Measurements from ENCODE around the gene MYL7.

Gene MYL7

DNA sequence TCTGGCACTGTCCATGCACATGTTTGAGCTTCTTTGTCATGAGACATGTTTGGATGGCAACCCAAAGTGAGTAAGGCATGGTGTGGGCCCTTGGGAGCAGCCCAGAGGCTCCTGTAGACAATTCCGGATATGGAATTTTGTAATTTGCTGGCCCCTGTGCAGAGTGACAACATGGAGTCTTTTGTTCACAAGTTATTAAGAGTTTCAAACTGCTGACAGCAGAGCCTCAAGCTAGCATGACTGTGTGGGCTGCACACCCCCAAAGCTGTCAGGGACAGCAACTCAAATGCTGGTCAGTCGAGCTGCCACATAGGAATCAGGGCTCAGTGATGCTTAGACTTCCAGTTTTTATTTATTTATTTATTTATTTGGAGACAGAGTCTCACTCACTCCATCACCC lies 7.0 kb upstream of the MYL7 start:
- Histone ChIP-seq H3K9ac (ENCODE audit: low read length) (no peak overlapping the region), H3K4me1 (ENCODE audit: control insufficient read depth, insufficient read depth, low read length) (peaks cover 10% of the 10 kb centered on the region), H3K9me3 (ENCODE audit: control insufficient read depth, low read length) (no peaks in the 10 kb centered on the region), H3K36me3 (ENCODE audit: control insufficient read depth, insufficient read depth, low read length, severe bottlenecking) (no peaks in the 10 kb centered on the region), H3K4me3 (ENCODE audit: low read length) (no peak overlapping the region), H3K27me3 (replicated peaks; ENCODE audit: control insufficient read depth, insufficient read depth, low read length) (peaks cover 18% of the 10 kb centered on the region)
- DNase-seq (ENCODE audit: low read depth), result no peak

DNA sequence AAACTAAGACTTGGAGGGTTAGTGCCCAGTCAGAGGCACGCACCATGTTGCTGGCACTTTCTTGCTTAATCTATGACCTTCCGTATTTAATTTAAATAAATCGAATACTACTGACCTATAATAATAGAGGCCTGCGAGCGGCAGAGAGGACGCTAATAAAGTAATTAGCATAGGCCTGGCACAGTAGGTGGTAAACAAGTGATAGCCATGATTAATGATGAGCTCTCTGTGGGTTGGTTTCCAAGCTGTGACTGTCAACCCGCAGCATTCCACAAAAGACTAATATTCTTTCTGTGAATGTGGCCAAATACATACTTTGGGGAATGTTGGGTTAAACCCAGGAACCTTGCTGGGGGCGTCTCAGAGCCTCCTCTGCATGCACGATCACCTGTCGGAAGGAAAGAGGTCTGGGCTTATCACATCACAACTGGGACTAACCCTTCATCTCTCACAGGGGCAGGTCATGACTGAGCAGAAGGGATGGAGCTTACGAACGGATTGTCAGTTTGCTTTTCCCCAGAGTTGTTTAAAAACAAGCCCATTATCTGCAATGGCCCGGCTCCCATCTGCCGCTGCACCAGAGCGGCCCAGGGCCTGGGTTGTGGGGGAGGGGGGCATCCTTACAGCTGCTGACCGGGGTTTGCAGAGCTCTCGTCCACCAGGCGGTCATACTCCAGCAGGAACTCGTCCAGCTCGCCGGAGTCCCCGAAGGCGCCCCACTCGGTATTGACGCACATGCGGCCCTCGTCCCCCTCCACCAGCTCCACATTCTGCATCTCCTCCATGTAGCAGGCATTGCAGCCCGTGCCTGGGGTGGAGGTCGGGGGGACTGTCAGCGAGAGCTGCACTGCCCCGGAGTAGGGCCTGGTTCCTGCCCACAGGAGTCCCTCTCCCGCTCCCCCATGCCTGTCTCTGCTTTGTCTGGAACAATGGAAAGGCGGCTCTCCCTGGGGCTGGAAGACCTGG lies 6.2 kb upstream of the MYL7 start:
- Histone ChIP-seq H3K27me3 (replicated peaks; ENCODE audit: control insufficient read depth, insufficient read depth, low read length) (peaks cover 18% of the 10 kb centered on the region), H3K36me3 (ENCODE audit: control insufficient read depth, insufficient read depth, low read length, severe bottlenecking) (no peaks in the 10 kb centered on the region), H3K4me3 (ENCODE audit: low read length) (no peak overlapping the region), H3K9me3 (ENCODE audit: control insufficient read depth, low read length) (no peaks in the 10 kb centered on the region), H3K4me1 (ENCODE audit: control insufficient read depth, insufficient read depth, low read length) (peaks cover 10% of the 10 kb centered on the region), H3K9ac (ENCODE audit: low read length) (no peak overlapping the region)
- DNase-seq (ENCODE audit: low read depth), result no peak

DNA sequence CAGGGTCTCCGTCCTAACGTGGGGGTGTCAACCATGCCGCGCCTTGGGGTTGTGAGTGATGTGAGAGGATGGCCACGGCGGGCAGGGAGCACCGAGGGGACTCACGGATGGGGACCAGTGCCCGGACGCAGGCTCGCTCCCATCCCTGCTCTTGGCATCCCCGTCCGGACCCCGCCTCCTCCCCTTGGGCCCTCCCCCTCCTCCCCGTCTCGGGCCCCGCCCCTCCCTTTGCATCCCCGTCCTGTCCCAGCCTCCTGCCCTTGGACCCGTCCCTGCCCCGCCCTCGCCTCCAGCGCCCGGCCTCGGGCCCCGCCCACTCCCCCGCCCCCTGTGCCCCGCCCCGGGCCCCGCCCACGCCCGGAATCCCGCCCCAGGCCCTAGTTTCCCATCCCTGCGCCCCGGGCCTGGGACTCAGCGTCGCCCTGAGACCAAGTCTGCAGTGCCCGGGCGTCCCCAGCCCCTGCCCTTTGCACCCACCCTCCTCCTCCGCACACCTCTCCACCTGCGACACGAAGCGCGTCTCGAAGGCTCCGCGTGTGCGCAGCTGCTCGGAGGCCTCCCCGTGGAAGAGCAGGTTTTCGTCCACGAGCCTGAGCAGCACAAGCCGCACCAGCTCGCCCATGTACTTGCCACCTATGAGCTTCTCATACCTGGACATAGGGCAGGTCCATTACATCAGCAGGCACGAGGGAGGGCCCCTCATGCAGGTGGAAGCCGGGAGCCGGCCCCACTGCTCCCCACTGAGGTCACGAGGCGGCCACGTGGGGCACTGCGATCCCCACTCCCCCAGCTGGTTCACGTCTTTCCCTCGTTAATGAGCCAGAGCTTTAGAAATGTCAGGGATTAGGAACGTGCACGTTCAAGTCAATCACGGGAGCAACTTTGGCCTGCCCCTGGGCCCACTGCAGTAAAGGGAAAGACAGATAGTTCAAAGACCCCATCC lies 5.1 kb upstream of the MYL7 start:
- Histone ChIP-seq H3K36me3 (ENCODE audit: control insufficient read depth, insufficient read depth, low read length, severe bottlenecking) (no peaks in the 10 kb centered on the region), H3K4me3 (ENCODE audit: low read length) (peak overlapping the region; percentile 52), H3K4me1 (ENCODE audit: control insufficient read depth, insufficient read depth, low read length) (peaks cover 10% of the 10 kb centered on the region), H3K9ac (ENCODE audit: low read length) (no peak overlapping the region), H3K9me3 (ENCODE audit: control insufficient read depth, low read length) (no peaks in the 10 kb centered on the region), H3K27me3 (replicated peaks; ENCODE audit: control insufficient read depth, insufficient read depth, low read length) (peaks cover 26% of the 10 kb centered on the region)
- peak; percentile 74 for DNase-seq (ENCODE audit: low read depth)

DNA sequence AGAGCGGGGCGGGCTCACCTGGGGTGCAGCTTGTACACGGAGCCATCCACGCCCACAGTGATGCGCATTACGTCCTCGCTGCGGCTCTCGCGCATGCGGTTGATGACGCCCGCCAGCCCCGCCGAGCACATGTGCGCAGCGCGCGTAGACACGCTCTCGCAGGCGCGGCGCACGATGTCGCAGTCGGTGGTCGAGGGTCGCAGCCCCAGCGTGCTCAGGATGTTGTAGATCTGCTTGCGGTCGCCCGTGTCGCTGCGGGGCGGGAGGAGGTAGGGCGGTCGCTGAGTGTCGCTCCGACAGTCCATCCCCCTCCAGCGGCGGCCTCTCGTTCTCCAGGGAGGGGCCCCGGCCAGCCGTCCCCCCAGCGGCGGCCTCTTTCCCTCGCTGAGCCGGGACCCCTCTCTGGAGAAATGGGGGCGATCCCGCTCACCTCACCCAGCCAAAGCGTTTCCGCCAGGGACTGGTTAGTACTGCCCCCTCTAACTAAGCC lies 4.4 kb upstream of the MYL7 start:
- H3K9me3 ChIP-seq (ENCODE audit: control insufficient read depth, low read length), result no peaks in the 10 kb centered on the region
- peaks cover 10% of the 10 kb centered on the region for H3K4me1 ChIP-seq (ENCODE audit: control insufficient read depth, insufficient read depth, low read length)
- no peaks in the 10 kb centered on the region for H3K36me3 ChIP-seq (ENCODE audit: control insufficient read depth, insufficient read depth, low read length, severe bottlenecking)
- peaks cover 28% of the 10 kb centered on the region for H3K27me3 ChIP-seq (replicated peaks; ENCODE audit: control insufficient read depth, insufficient read depth, low read length)
- DNase-seq (ENCODE audit: low read depth), result no peak
- peak overlapping the region; percentile 52 for H3K4me3 ChIP-seq (ENCODE audit: low read length)
- H3K9ac ChIP-seq (ENCODE audit: low read length), result no peak overlapping the region

DNA sequence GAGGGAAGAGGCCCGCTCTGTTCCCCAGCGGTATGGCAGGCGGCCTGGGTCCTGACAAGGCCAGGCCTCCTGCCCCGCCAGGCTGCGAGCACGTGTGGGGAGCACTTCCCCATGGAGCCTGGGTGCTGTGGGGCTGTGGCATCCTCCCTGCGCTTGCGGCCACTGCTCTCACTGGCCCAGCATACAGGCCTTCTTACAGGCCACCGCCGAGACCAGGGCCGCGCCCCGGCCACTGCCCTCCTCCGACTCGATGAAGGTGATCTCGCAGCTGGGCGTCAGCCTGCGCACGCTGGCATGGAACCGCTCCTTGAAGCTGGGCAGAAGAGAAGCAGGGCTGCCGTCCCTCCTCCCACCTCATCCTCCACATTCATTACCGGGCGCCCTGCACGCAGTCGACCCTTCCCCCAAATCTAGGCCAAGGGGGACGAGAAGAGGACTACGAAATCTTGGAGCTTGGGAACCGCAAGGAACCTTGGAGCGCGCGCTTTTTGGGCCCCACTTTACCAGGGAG lies 3.9 kb upstream of the MYL7 start:
- H3K9me3 ChIP-seq (ENCODE audit: control insufficient read depth, low read length), result no peaks in the 10 kb centered on the region
- no peak overlapping the region for H3K9ac ChIP-seq (ENCODE audit: low read length)
- DNase-seq (ENCODE audit: low read depth), result no peak
- H3K27me3 ChIP-seq (replicated peaks; ENCODE audit: control insufficient read depth, insufficient read depth, low read length), result peaks cover 28% of the 10 kb centered on the region
- H3K36me3 ChIP-seq (ENCODE audit: control insufficient read depth, insufficient read depth, low read length, severe bottlenecking), result no peaks in the 10 kb centered on the region
- H3K4me3 ChIP-seq (ENCODE audit: low read length), result peak overlapping the region; percentile 52
- H3K4me1 ChIP-seq (ENCODE audit: control insufficient read depth, insufficient read depth, low read length), result peaks cover 10% of the 10 kb centered on the region

DNA sequence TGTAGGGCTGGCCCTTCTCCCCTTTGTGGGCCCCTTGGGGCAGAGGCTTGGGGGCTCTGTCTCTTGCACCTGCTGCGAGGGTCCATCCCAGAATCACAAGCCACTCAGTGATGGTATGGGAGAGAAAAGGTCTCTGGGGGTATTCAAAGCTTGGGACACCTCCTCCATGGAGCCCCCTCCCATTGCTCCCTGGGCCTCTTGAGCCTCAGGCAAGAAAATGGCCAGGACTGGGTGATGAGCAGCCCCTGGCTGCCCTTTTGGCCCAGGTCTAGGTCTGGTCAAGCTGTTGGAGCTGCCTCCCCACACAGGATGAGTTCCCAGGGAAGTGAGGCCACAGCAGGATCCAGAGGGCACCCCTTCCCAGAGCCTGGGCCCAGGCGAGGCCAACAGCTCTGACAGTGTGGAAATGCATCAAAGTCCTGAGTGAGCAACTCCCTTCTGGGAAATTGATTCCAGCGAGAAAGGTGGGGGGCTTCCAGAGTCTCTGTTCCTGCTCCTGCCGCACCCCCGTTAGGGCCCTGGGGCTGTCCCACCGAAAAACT lies 3.4 kb upstream of the MYL7 start:
- H3K4me3 ChIP-seq (ENCODE audit: low read length), result no peak overlapping the region
- H3K9ac ChIP-seq (ENCODE audit: low read length), result no peak overlapping the region
- no peaks in the 10 kb centered on the region for H3K9me3 ChIP-seq (ENCODE audit: control insufficient read depth, low read length)
- H3K4me1 ChIP-seq (ENCODE audit: control insufficient read depth, insufficient read depth, low read length), result peaks cover 10% of the 10 kb centered on the region
- no peak for DNase-seq (ENCODE audit: low read depth)
- H3K27me3 ChIP-seq (replicated peaks; ENCODE audit: control insufficient read depth, insufficient read depth, low read length), result peaks cover 28% of the 10 kb centered on the region
- no peaks in the 10 kb centered on the region for H3K36me3 ChIP-seq (ENCODE audit: control insufficient read depth, insufficient read depth, low read length, severe bottlenecking)

DNA sequence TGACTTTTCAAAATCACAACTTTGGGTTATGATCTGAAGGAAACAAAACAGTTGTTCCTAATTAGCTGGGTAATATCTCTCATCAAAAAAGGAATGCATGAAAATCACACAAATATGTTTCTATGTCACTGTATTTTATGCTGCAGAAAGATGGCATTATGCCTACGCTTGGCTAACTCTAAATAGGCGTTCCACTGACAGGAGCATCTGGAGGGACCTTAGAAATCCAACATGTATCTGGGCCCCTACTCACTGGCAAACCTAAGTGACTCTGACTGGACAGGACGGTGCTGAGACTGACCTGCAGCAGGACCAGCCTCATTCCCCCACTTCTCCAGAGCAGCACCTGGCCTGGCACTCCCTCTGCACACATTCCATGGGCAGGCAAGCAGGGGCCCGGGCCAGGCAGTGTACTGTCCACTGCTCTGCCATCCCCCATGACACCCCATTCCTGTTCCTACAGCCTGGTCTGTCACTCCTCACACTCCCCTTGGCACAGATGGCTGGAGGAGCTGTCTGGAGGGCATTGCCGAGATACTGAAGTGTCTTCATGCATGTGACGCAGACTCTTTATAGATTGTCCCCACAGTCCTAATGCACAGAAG lies 2.6 kb upstream of the MYL7 start:
- DNase-seq (ENCODE audit: low read depth), result peak; percentile 67
- peaks cover 10% of the 10 kb centered on the region for H3K4me1 ChIP-seq (ENCODE audit: control insufficient read depth, insufficient read depth, low read length)
- peaks cover 29% of the 10 kb centered on the region for H3K27me3 ChIP-seq (replicated peaks; ENCODE audit: control insufficient read depth, insufficient read depth, low read length)
- no peak overlapping the region for H3K4me3 ChIP-seq (ENCODE audit: low read length)
- H3K9me3 ChIP-seq (ENCODE audit: control insufficient read depth, low read length), result no peaks in the 10 kb centered on the region
- H3K9ac ChIP-seq (ENCODE audit: low read length), result no peak overlapping the region
- H3K36me3 ChIP-seq (ENCODE audit: control insufficient read depth, insufficient read depth, low read length, severe bottlenecking), result no peaks in the 10 kb centered on the region

DNA sequence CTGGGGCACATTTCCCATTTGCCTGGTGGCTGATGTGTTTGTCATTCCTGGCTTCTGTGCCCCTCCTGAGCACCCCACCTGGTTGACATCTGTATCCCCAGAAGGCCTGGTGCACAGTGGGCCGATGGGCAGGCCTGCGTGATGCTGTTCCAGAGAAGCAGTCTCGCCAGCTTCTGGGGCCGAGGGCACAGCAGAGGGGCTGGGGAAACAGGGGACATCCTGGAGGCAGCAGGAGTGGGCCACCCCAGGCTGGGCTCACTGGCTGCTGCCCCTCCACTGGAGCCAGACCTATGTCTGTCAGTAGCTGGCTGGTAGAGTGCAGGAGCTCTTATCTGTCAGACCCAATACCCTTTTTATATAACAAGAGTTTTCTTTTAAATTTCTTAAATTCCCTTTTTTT lies 896 bp upstream of the MYL7 start:
- H3K4me3 ChIP-seq (ENCODE audit: low read length), result no peak overlapping the region
- H3K36me3 ChIP-seq (ENCODE audit: control insufficient read depth, insufficient read depth, low read length, severe bottlenecking), result no peaks in the 10 kb centered on the region
- H3K9me3 ChIP-seq (ENCODE audit: control insufficient read depth, low read length), result no peaks in the 10 kb centered on the region
- no peak for DNase-seq (ENCODE audit: low read depth)
- no peaks in the 10 kb centered on the region for H3K4me1 ChIP-seq (ENCODE audit: control insufficient read depth, insufficient read depth, low read length)
- no peak overlapping the region for H3K9ac ChIP-seq (ENCODE audit: low read length)
- peaks cover 38% of the 10 kb centered on the region for H3K27me3 ChIP-seq (replicated peaks; ENCODE audit: control insufficient read depth, insufficient read depth, low read length)

DNA sequence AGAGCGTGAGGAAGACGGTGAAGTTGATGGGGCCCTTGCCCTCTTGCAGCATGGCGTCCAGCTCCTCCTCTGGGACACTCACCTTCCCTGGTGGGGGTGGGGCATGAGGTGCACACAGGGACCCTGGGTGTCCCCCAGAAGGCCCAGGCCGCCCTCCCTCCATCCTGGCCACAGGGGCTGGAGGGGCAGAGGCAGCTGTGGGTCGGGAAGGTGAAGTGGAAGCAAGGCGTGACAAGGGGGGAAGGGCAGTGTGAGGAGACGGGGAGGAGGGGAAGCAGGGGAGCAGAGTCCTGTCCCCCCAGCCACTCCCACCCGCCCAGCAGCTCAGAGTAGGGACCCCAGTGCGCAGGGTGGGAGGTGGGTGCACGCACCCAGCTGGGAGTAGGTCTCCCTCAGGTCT lies 791 bp downstream of the MYL7 start:
- no peak for DNase-seq (ENCODE audit: low read depth)
- H3K36me3 ChIP-seq (ENCODE audit: control insufficient read depth, insufficient read depth, low read length, severe bottlenecking), result no peaks in the 10 kb centered on the region
- no peak overlapping the region for H3K9ac ChIP-seq (ENCODE audit: low read length)
- no peaks in the 10 kb centered on the region for H3K4me1 ChIP-seq (ENCODE audit: control insufficient read depth, insufficient read depth, low read length)
- no peak overlapping the region for H3K4me3 ChIP-seq (ENCODE audit: low read length)
- no peaks in the 10 kb centered on the region for H3K9me3 ChIP-seq (ENCODE audit: control insufficient read depth, low read length)
- peaks cover 26% of the 10 kb centered on the region for H3K27me3 ChIP-seq (replicated peaks; ENCODE audit: control insufficient read depth, insufficient read depth, low read length)

DNA sequence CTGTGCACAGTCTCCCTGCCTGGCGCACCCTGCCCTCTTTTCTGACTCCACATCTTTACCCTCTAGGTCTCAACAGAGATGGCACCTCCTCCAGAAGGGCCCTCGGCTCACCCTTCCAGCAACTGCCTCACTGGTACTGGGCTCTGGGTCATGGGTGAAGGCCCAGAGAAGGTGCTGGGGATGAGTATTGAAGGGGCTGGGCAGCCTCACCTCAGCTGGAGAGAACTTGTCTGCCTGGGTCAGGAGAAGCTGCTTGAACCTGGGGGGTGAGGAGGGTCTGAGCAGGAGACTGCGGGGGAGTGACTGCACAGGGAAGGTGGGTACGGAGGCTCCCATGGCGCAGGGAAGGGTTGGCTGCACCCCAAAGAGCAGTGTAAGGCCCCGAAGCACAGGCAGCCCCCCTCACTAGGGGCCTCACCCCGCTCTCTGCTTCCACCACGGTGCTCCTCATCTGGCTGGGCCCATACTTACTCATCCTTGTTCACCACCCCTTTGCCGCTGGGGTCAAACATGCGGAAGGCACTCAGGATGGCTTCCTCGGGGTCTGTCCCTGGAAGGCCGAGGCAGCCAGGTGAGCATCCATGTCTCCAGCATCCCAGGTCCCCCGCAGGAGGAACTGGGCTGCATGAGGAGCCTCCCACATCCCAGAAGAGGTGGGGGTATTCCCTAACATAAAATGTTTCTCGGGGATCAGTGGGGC lies 1.7 kb downstream of the MYL7 start:
- peaks cover 20% of the 10 kb centered on the region for H3K27me3 ChIP-seq (replicated peaks; ENCODE audit: control insufficient read depth, insufficient read depth, low read length)
- no peak for DNase-seq (ENCODE audit: low read depth)
- no peaks in the 10 kb centered on the region for H3K4me1 ChIP-seq (ENCODE audit: control insufficient read depth, insufficient read depth, low read length)
- H3K4me3 ChIP-seq (ENCODE audit: low read length), result no peak overlapping the region
- H3K9ac ChIP-seq (ENCODE audit: low read length), result no peak overlapping the region
- H3K9me3 ChIP-seq (ENCODE audit: control insufficient read depth, low read length), result no peaks in the 10 kb centered on the region
- H3K36me3 ChIP-seq (ENCODE audit: control insufficient read depth, insufficient read depth, low read length, severe bottlenecking), result no peaks in the 10 kb centered on the region

Measured in adipocyte (in vitro differentiated cells).